Motor neuron (in vitro differentiated cells): ENCODE results near the gene RALGPS1. TPM values are rescaled to one million over a fixed set of nuclear protein-coding genes. Genes with fewer than 3 reads are reported as not detected.
A peak's percentile ranks its signal among the peaks of the same experiment; 100 is the strongest.

Experiments
- ATAC-seq, 8 experiments: fragments of 200-7000 bp; cut with Tn5 transposase; replicated peaks in 6 of 8; 2 replicates each; pipeline ENCODE4 v1.8.0; 2021; ENCODE audit warnings: mild to moderate bottlenecking in 8 of 8, moderate library complexity in 8 of 8
- H3K27ac ChIP-seq, 2 donors: fragments of 250-450 bp; sonication (Bioruptor Pico); 2 replicates each; pipeline ENCODE4 v1.9.0; 2021; ENCODE audit warnings: antibody characterized with exemption in 2 of 2, mild to moderate bottlenecking in 2 of 2, moderate library complexity in 1 of 2
- H3K4me1 ChIP-seq, 2 donors: fragments of 250-450 bp; sonication (Bioruptor Pico); replicated peaks in 1 of 2; 2 replicates each; pipeline ENCODE4 v1.6.1; 2021; ENCODE audit warnings: antibody characterized with exemption in 2 of 2, mild to moderate bottlenecking in 2 of 2, moderate library complexity in 1 of 2
- H3K4me3 ChIP-seq, 5 donors: fragments of 250-450 bp; sonication (Bioruptor Pico); 2 replicates each; pipeline ENCODE4 v1.9.0; 2021; ENCODE audit warnings: antibody characterized with exemption in 5 of 5, mild to moderate bottlenecking in 5 of 5, moderate library complexity in 4 of 5
- WGBS, 10 experiments: fragments of 450-650 bp; shearing (Covaris generic); methylation state at CpG; one replicate each; pipeline ENCODE4 v1.0.0; 2022; 5-methylcytosine and 5-hydroxymethylcytosine counted together
- in situ Hi-C, 9 experiments: fragments of 400-800 bp; cut with MboI; loops; one replicate each; pipeline ENCODE4 v1.15.0; 2021; ENCODE audit warnings: low sequenced_read_pairs in 9 of 9, low pct_unique_long_range_greater_than_20kb in 2 of 9; ENCODE audit not compliant: unreplicated experiment in 9 of 9
- total RNA-seq, 8 experiments: library from RNA; unstranded; fragments of 300-600 nt; gene quantifications; 2 replicates each; pipeline versions ENCODE4 v1.2.3 to v1.2.4, GENCODE V29; 2022

The RALGPS1 gene
- total RNA-seq, 8 experiments from 2014 or later: 4.3 to 29.6 (median 17.3) TPM

GRCh38 chr9:127088724-127089615 is 174.4 kb downstream of the RALGPS1 start:
- Histone ChIP-seq H3K4me1 (no peaks in the 10 kb centered on the region), H3K4me3 (no peak overlapping the region), H3K27ac (no peak overlapping the region)
- 80 to 100% (median 92%) methylated on average over 1 to 11 of the region's 27 CpGs; no CpG with 5 or more reads in 1 of the 10 experiments for WGBS, 10 experiments
- no peak for ATAC-seq
- in situ Hi-C loops: no loop called here

- H3K4me1 ChIP-seq: no peaks in the 10 kb centered on the region
- 50 to 100% (median 93%) methylated on average over 2 to 4 of the region's 6 CpGs; no CpG with 5 or more reads in 5 of the 10 experiments for WGBS, 10 experiments
- H3K4me3 ChIP-seq: no peak overlapping the region
- H3K27ac ChIP-seq: no peak overlapping the region
- in situ Hi-C loops: no loop called here
- no peak for ATAC-seq
Measured at GRCh38 chr9:127089631-127090081, 175.1 kb downstream of the RALGPS1 start.

- in situ Hi-C loops: no loop called here
- no peak for ATAC-seq
- 40 to 100% (median 80%) methylated on average over 1 to 2 of the region's 6 CpGs; no CpG with 5 or more reads in 3 of the 10 experiments for WGBS, 10 experiments
- H3K27ac ChIP-seq: no peak overlapping the region
- no peaks in the 10 kb centered on the region for H3K4me1 ChIP-seq
- no peak overlapping the region for H3K4me3 ChIP-seq
Measured at GRCh38 chr9:127090341-127090985, 175.9 kb downstream of the RALGPS1 start.

- Histone ChIP-seq H3K27ac (no peak overlapping the region), H3K4me1 (no peaks in the 10 kb centered on the region), H3K4me3 (no peak overlapping the region)
- no peak for ATAC-seq
- in situ Hi-C loops: no loop called here
- WGBS, 10 experiments: 85 to 100% (median 95%) methylated on average over 1 to 8 of the region's 13 CpGs; no CpG with 5 or more reads in 3 of the 10 experiments
Measured at GRCh38 chr9:127091526-127091925, 176.9 kb downstream of the RALGPS1 start.

GRCh38 chr9:127092041-127092608 is 177.5 kb downstream of the RALGPS1 start:
- no peaks in the 10 kb centered on the region for H3K4me1 ChIP-seq
- peak in 2 of 8 experiments; percentile 19 to 65 for ATAC-seq
- H3K4me3 ChIP-seq: no peak overlapping the region
- WGBS, 10 experiments: 60 to 100% (median 80%) methylated on average over 1 to 9 of the region's 11 CpGs; no CpG with 5 or more reads in 3 of the 10 experiments
- in situ Hi-C loops: no loop called here
- H3K27ac ChIP-seq: no peak overlapping the region

GRCh38 chr9:127093319-127094020 is 178.9 kb downstream of the RALGPS1 start:
- in situ Hi-C loops: no loop called here

GRCh38 chr9:127095411-127095810 is 180.8 kb downstream of the RALGPS1 start:
- 0 to 100% (median 87%) methylated on average over 1 to 4 of the region's 5 CpGs; no CpG with 5 or more reads in 4 of the 10 experiments for WGBS, 10 experiments
- H3K4me3 ChIP-seq: no peak overlapping the region
- in situ Hi-C loops: no loop called here
- H3K4me1 ChIP-seq: no peaks in the 10 kb centered on the region
- no peak overlapping the region for H3K27ac ChIP-seq
- peak in 3 of 8 experiments; percentile 62 to 97 (median 85) for ATAC-seq

More at GRCh38 chr9:127093319-127094020, 178.9 kb downstream of the RALGPS1 start:
- H3K27ac ChIP-seq: no peak overlapping the region
- H3K4me3 ChIP-seq: no peak overlapping the region
- no peaks in the 10 kb centered on the region for H3K4me1 ChIP-seq
- 83 to 100% (median 94%) methylated on average over 1 to 9 of the region's 17 CpGs; no CpG with 5 or more reads in 5 of the 10 experiments for WGBS, 10 experiments
- ATAC-seq: no peak

GRCh38 chr9:127096208-127096607 is 181.6 kb downstream of the RALGPS1 start:
- Histone ChIP-seq H3K4me1 (no peaks in the 10 kb centered on the region), H3K27ac (no peak overlapping the region), H3K4me3 (no peak overlapping the region)
- WGBS, 10 experiments: 57 to 81% (median 79%) methylated on average over 2 to 11 of the region's 13 CpGs; no CpG with 5 or more reads in 4 of the 10 experiments
- peak in 5 of 8 experiments; percentile 23 to 70 (median 33) for ATAC-seq
- in situ Hi-C loops: no loop called here

GRCh38 chr9:127097683-127098082 is 183.1 kb downstream of the RALGPS1 start:
- no peak for ATAC-seq
- no peaks in the 10 kb centered on the region for H3K4me1 ChIP-seq
- in situ Hi-C loops: no loop called here
- H3K27ac ChIP-seq: no peak overlapping the region
- no peak overlapping the region for H3K4me3 ChIP-seq
- WGBS, 10 experiments: 57 to 100% (median 84%) methylated on average over 1 to 5 of the region's 5 CpGs; no CpG with 5 or more reads in 2 of the 10 experiments

- ATAC-seq: peak in 1 of 8 experiments; percentile 54
- H3K27ac ChIP-seq: no peak overlapping the region
- in situ Hi-C loops: no loop called here
- 40 to 90% (median 72%) methylated on average over 1 to 3 of the region's 7 CpGs; no CpG with 5 or more reads in 4 of the 10 experiments for WGBS, 10 experiments
- no peaks in the 10 kb centered on the region for H3K4me1 ChIP-seq
- H3K4me3 ChIP-seq: no peak overlapping the region
Measured at GRCh38 chr9:127098916-127099553, 184.5 kb downstream of the RALGPS1 start.

GRCh38 chr9:127099664-127100063 is 185.1 kb downstream of the RALGPS1 start:
- Histone ChIP-seq H3K27ac (no peak overlapping the region), H3K4me1 (peaks cover 4 to 5% of the 10 kb centered on the region in 2 donors), H3K4me3 (no peak overlapping the region)
- no peak for ATAC-seq
- in situ Hi-C loops: loop anchor here in 1 of 9 experiments (25.0 kb wide), 1 partner anchor 137 kb away; no protein-coding TSS in a partner anchor
- 42 to 100% (median 85%) methylated on average over 1 to 3 of the region's 3 CpGs; no CpG with 5 or more reads in 3 of the 10 experiments for WGBS, 10 experiments

- Histone ChIP-seq H3K27ac (no peak overlapping the region), H3K4me1 (peaks cover 5 to 10% of the 10 kb centered on the region in 2 donors), H3K4me3 (no peak overlapping the region)
- in situ Hi-C loops: loop anchor here in 1 of 9 experiments (25.0 kb wide), 1 partner anchor 140 kb away; no protein-coding TSS in a partner anchor
- ATAC-seq: no peak
Measured at GRCh38 chr9:127102176-127102575, 187.6 kb downstream of the RALGPS1 start.
